HEK293 (cell line): ENCODE data around the gene MSLN.

Source experiments
- BCL11A ChIP-seq: fragments of 450-650 bp; formaldehyde crosslinking; IDR thresholded peaks from 2 replicates; pipeline ENCODE4 v1.5.1; 2016; ENCODE audit warnings: low read depth, missing biosample characterization, missing genetic modification characterization
- ELK4 ChIP-seq: IDR thresholded peaks from 2 replicates; pipeline ENCODE4 v1.6.1; 2011; ENCODE audit warnings: mild to moderate bottlenecking, low read depth, low read length, borderline replicate concordance
- GLIS1 ChIP-seq: fragments of 450-650 bp; formaldehyde crosslinking; IDR thresholded peaks from 2 replicates; pipeline ENCODE4 v1.5.1; 2016; ENCODE audit warnings: missing biosample characterization, missing genetic modification characterization
- IKZF3 ChIP-seq: fragments of 450-650 bp; IDR thresholded peaks from 2 replicates; pipeline ENCODE4 v1.5.0; 2018; ENCODE audit warnings: missing biosample characterization, mild to moderate bottlenecking, missing genetic modification characterization, moderate library complexity
- KLF10 ChIP-seq: fragments of 450-650 bp; IDR thresholded peaks from 2 replicates; pipeline ENCODE4 v1.5.1; 2018; ENCODE audit warnings: missing biosample characterization, mild to moderate bottlenecking, missing genetic modification characterization
- MEIS1 ChIP-seq: sonication (generic); formaldehyde crosslinking; IDR thresholded peaks from 2 replicates; pipeline ENCODE4 v1.8.1; 2022; ENCODE audit warnings: missing genetic modification reagents, mild to moderate bottlenecking, borderline replicate concordance
- REPIN1 ChIP-seq: fragments of 450-650 bp; formaldehyde crosslinking; IDR thresholded peaks from 2 replicates; pipeline ENCODE4 v1.5.1; 2017; ENCODE audit warnings: missing biosample characterization, missing genetic modification characterization, low read depth
- SCRT2 ChIP-seq: fragments of 450-650 bp; formaldehyde crosslinking; IDR thresholded peaks from 2 replicates; pipeline ENCODE4 v1.5.1; 2016; ENCODE audit warnings: missing biosample characterization, missing genetic modification characterization
- SP2 ChIP-seq: fragments of 450-650 bp; formaldehyde crosslinking; IDR thresholded peaks from 2 replicates; pipeline ENCODE4 v1.5.1; 2016; ENCODE audit warnings: missing biosample characterization, missing genetic modification characterization
- ZBTB20 ChIP-seq: fragments of 450-650 bp; formaldehyde crosslinking; IDR thresholded peaks from 2 replicates; pipeline ENCODE4 v1.5.1; 2016; ENCODE audit warnings: missing biosample characterization, missing genetic modification characterization
- ZBTB49 ChIP-seq: fragments of 450-650 bp; formaldehyde crosslinking; IDR thresholded peaks from 2 replicates; pipeline ENCODE4 v1.5.1; 2016; ENCODE audit warnings: missing biosample characterization, missing genetic modification characterization, low read depth
- ZFP41 ChIP-seq: fragments of 450-650 bp; formaldehyde crosslinking; IDR thresholded peaks from 2 replicates; pipeline ENCODE4 v1.5.1; 2016; ENCODE audit warnings: missing biosample characterization, missing genetic modification characterization, borderline replicate concordance
- ZNF138 ChIP-seq: fragments of 450-650 bp; formaldehyde crosslinking; IDR thresholded peaks from 2 replicates; pipeline ENCODE4 v1.5.1; 2016; ENCODE audit warnings: missing biosample characterization, missing genetic modification characterization, borderline replicate concordance
- ZNF157 ChIP-seq: fragments of 450-650 bp; formaldehyde crosslinking; IDR thresholded peaks from 2 replicates; pipeline ENCODE4 v1.5.1; 2016; ENCODE audit warnings: missing biosample characterization, missing genetic modification characterization
- ZNF16 ChIP-seq: fragments of 450-650 bp; formaldehyde crosslinking; IDR thresholded peaks from 2 replicates; pipeline ENCODE4 v1.5.1; 2016; ENCODE audit warnings: low read depth, missing biosample characterization, missing genetic modification characterization
- ZNF174 ChIP-seq: fragments of 450-650 bp; formaldehyde crosslinking; IDR thresholded peaks from 2 replicates; pipeline ENCODE4 v1.5.0; 2017; ENCODE audit warnings: missing biosample characterization, mild to moderate bottlenecking, missing genetic modification characterization
- ZNF2 ChIP-seq: fragments of 450-650 bp; formaldehyde crosslinking; IDR thresholded peaks from 2 replicates; pipeline ENCODE4 v1.5.1; 2016; ENCODE audit warnings: missing biosample characterization, missing genetic modification characterization
- ZNF202 ChIP-seq: fragments of 450-650 bp; formaldehyde crosslinking; IDR thresholded peaks from 2 replicates; pipeline ENCODE4 v1.5.1; 2016; ENCODE audit warnings: missing biosample characterization, missing genetic modification characterization, borderline replicate concordance
- ZNF248 ChIP-seq: fragments of 450-650 bp; formaldehyde crosslinking; IDR thresholded peaks from 2 replicates; pipeline ENCODE4 v1.5.1; 2017; ENCODE audit warnings: missing biosample characterization, missing genetic modification characterization
- ZNF324 ChIP-seq: fragments of 450-650 bp; formaldehyde crosslinking; IDR thresholded peaks from 2 replicates; pipeline ENCODE4 v1.5.1; 2016; ENCODE audit warnings: missing biosample characterization, missing genetic modification characterization
- ZNF391 ChIP-seq: fragments of 450-650 bp; formaldehyde crosslinking; IDR thresholded peaks from 2 replicates; pipeline ENCODE4 v1.5.1; 2016; ENCODE audit warnings: low read depth, missing biosample characterization, missing genetic modification characterization, borderline replicate concordance
- ZNF416 ChIP-seq: fragments of 450-650 bp; formaldehyde crosslinking; IDR thresholded peaks from 2 replicates; pipeline ENCODE4 v1.5.1; 2016; ENCODE audit warnings: missing biosample characterization, missing genetic modification characterization
- ZNF433 ChIP-seq: fragments of 450-650 bp; formaldehyde crosslinking; IDR thresholded peaks from 2 replicates; pipeline ENCODE4 v1.5.1; 2016; ENCODE audit warnings: missing biosample characterization, missing genetic modification characterization, low read depth
- ZNF473 ChIP-seq: fragments of 450-650 bp; formaldehyde crosslinking; IDR thresholded peaks from 2 replicates; pipeline ENCODE4 v1.5.1; 2017; ENCODE audit warnings: missing biosample characterization, missing genetic modification characterization
- ZNF529 ChIP-seq: fragments of 450-650 bp; formaldehyde crosslinking; IDR thresholded peaks from 2 replicates; pipeline ENCODE4 v1.5.1; 2017; ENCODE audit warnings: missing genetic modification characterization, missing biosample characterization; ENCODE audit not compliant: insufficient replicate concordance
- ZNF549 ChIP-seq: fragments of 450-650 bp; IDR thresholded peaks from 2 replicates; pipeline ENCODE4 v1.5.1; 2018; ENCODE audit warnings: missing biosample characterization, missing genetic modification characterization, mild to moderate bottlenecking, inconsistent platforms, moderate library complexity
- ZNF560 ChIP-seq: fragments of 450-650 bp; formaldehyde crosslinking; IDR thresholded peaks from 2 replicates; pipeline ENCODE4 v1.5.1; 2017; ENCODE audit warnings: missing biosample characterization, missing genetic modification characterization, borderline replicate concordance
- ZNF76 ChIP-seq: fragments of 450-650 bp; formaldehyde crosslinking; IDR thresholded peaks from 2 replicates; pipeline ENCODE4; 2016; ENCODE audit warnings: low read depth, missing biosample characterization, missing genetic modification characterization, borderline replicate concordance
- ZSCAN16 ChIP-seq: fragments of 450-650 bp; formaldehyde crosslinking; IDR thresholded peaks from 2 replicates; pipeline ENCODE4 v1.5.1; 2016; ENCODE audit warnings: missing biosample characterization, missing genetic modification characterization
- ZXDB ChIP-seq: fragments of 450-650 bp; formaldehyde crosslinking; IDR thresholded peaks from 2 replicates; pipeline ENCODE4 v1.5.1; 2016; ENCODE audit warnings: missing biosample characterization, missing genetic modification characterization
- TF ChIP-seq, protein P1 (sequence below): fragments of 450-650 bp; formaldehyde crosslinking; IDR thresholded peaks from 2 replicates; pipeline ENCODE4 v1.5.1; 2016; ENCODE audit warnings: missing biosample characterization, missing genetic modification characterization
- TF ChIP-seq, protein P2 (sequence below): fragments of 450-650 bp; IDR thresholded peaks from 2 replicates; pipeline ENCODE4 v1.5.1; 2018; ENCODE audit warnings: missing biosample characterization, mild to moderate bottlenecking, missing genetic modification characterization

MSLN gene

DNA sequence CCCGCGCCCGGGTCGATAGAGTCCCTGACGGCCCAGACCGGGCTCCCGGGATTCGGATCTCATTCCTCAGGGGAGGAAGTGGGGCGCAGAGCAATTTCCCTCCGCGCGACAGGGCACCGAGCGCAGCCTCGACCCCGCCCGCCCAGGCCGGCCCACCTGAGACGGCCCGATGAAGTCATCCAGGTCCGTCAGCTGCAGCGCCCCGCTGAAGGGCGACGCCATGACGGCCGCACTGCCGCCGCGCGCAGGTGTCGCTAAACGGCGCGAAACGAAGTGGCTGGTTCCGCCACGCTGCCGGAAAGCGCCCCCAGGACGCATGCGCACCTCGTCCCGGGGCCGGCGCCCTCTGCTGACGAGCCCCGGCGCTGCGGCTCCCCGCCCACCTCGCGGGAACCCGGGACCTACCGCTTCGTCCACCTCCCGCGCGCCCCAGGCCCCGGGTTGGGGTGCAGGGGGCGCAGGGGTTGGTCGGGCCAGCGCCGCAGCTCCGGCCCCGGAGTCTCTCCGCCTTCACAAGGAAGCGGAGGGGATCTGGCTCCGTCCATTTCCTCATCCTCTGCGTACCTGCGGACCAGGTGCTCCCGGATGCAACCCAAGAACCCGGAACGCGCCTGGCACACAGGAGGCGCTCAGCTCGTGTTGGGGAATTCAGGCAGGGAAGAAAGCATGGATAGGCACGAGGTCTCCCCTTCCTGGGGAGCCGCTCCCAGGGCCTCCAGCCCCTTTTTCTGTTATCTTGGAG is 19.6 kb upstream of the MSLN start, which contains the start of gene CIAO3 (continued):
- TF ChIP-seq ZNF529 (tag by site-specific recombination) (no peak), IKZF3 (tag by site-specific recombination) (0 out of 2 replicates have a peak, but pooled peaks have one; percentile 19), ELK4 (no peak), SP2 (tag by site-specific recombination) (peak; percentile 54), ZSCAN16 (no peak), ZNF16 (no peak), ZNF433 (tag by site-specific recombination) (no peak), ZNF157 (tag by site-specific recombination) (no peak), ZNF2 (tag by site-specific recombination) (0 out of 2 replicates have a peak, but pooled peaks have one; percentile 27), ZNF416 (tag by site-specific recombination) (no peak), ZNF391 (peak; percentile 80; the same call in 1 of the 2 replicates), ZNF324 (0 out of 2 replicates have a peak, but pooled peaks have one; percentile 43), ZNF560 (tag by site-specific recombination) (no peak), ZNF473 (no peak), ZBTB49 (tag by site-specific recombination) (no peak), BCL11A (tag by site-specific recombination) (no peak), ZNF549 (tag by site-specific recombination) (no peak), KLF10 (tag by site-specific recombination) (peak; percentile 82; the same call in 1 of the 2 replicates), ZNF138 (tag by site-specific recombination) (no peak), GLIS1 (tag by site-specific recombination) (peak; percentile 68), REPIN1 (tag by site-specific recombination) (no peak), ZFP41 (tag by site-specific recombination) (no peak), ZNF202 (no peak), ZBTB20 (peak; percentile 100), ZXDB (tag by site-specific recombination) (peak; percentile 94), ZNF76 (tag by site-specific recombination) (peak; percentile 93), ZNF174 (no peak), ZNF248 (tag by site-specific recombination) (no peak), MEIS1 (CRISPR knock-in tag) (no peak), SCRT2 (tag by site-specific recombination) (peak; percentile 56)
- TF ChIP-seq, protein P1, sequence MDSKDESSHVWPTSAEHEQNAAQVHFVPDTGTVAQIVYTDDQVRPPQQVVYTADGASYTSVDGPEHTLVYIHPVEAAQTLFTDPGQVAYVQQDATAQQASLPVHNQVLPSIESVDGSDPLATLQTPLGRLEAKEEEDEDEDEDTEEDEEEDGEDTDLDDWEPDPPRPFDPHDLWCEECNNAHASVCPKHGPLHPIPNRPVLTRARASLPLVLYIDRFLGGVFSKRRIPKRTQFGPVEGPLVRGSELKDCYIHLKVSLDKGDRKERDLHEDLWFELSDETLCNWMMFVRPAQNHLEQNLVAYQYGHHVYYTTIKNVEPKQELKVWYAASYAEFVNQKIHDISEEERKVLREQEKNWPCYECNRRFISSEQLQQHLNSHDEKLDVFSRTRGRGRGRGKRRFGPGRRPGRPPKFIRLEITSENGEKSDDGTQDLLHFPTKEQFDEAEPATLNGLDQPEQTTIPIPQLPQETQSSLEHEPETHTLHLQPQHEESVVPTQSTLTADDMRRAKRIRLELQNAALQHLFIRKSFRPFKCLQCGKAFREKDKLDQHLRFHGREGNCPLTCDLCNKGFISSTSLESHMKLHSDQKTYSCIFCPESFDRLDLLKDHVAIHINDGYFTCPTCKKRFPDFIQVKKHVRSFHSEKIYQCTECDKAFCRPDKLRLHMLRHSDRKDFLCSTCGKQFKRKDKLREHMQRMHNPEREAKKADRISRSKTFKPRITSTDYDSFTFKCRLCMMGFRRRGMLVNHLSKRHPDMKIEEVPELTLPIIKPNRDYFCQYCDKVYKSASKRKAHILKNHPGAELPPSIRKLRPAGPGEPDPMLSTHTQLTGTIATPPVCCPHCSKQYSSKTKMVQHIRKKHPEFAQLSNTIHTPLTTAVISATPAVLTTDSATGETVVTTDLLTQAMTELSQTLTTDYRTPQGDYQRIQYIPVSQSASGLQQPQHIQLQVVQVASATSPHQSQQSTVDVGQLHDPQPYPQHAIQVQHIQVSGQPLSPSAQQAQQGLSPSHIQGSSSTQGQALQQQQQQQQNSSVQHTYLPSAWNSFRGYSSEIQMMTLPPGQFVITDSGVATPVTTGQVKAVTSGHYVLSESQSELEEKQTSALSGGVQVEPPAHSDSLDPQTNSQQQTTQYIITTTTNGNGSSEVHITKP = peak; percentile 72
- TF ChIP-seq, protein P2, sequence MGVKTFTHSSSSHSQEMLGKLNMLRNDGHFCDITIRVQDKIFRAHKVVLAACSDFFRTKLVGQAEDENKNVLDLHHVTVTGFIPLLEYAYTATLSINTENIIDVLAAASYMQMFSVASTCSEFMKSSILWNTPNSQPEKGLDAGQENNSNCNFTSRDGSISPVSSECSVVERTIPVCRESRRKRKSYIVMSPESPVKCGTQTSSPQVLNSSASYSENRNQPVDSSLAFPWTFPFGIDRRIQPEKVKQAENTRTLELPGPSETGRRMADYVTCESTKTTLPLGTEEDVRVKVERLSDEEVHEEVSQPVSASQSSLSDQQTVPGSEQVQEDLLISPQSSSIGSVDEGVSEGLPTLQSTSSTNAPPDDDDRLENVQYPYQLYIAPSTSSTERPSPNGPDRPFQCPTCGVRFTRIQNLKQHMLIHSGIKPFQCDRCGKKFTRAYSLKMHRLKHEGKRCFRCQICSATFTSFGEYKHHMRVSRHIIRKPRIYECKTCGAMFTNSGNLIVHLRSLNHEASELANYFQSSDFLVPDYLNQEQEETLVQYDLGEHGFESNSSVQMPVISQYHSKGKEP (tag by site-specific recombination) = peak; percentile 71
